ENCODE measurements around the gene COG5.

The COG5 gene

DNA sequence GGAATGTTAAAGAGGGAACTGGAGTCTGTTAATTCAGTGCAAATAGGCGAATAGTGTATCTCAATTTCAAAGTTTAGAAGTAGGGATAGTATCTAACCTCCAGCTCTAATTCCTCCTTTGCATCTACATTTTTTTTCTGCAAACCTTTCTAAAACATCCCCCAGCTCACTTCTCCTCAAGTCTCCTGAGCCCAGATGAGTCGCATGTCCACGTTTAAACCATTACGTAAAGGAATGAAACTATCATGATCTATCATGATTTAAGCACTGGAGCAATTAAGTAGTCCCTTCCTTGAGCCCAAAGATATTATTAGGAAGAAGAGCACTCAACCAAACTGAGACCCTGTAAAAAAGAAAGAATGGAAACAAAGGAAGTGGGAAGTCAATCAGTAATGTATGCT is 64.0 kb downstream of the COG5 start:
- H3K4me3 ChIP-seq (ENCODE audit: low read length), result no peak overlapping the region
- peak; percentile 9 for DNase-seq (ENCODE audit: low read depth)
- TF ChIP-seq, protein P1, sequence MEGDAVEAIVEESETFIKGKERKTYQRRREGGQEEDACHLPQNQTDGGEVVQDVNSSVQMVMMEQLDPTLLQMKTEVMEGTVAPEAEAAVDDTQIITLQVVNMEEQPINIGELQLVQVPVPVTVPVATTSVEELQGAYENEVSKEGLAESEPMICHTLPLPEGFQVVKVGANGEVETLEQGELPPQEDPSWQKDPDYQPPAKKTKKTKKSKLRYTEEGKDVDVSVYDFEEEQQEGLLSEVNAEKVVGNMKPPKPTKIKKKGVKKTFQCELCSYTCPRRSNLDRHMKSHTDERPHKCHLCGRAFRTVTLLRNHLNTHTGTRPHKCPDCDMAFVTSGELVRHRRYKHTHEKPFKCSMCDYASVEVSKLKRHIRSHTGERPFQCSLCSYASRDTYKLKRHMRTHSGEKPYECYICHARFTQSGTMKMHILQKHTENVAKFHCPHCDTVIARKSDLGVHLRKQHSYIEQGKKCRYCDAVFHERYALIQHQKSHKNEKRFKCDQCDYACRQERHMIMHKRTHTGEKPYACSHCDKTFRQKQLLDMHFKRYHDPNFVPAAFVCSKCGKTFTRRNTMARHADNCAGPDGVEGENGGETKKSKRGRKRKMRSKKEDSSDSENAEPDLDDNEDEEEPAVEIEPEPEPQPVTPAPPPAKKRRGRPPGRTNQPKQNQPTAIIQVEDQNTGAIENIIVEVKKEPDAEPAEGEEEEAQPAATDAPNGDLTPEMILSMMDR (conservative IDR thresholded peaks at IDR 0.05; ENCODE audit: low read length), result no peak

DNA sequence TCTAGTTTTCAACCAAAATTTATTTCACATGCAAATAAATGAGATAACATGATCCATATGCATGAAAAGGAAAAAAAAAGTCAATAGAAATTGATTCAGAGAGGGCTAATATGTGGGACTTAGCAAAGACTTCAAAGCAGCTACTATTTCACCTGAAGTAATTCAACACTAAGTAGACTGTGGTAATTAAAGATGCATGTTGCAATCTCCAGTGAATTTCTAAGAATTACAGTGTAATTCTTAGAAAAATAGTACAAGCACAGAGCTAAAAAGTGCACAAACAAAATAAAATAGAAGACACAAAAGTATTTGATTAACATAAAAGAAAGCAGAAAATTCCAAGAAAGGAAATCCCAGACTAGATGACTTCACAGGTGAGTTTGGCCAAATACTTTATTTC is 68.2 kb downstream of the COG5 start:
- no peak overlapping the region for H3K4me3 ChIP-seq (ENCODE audit: low read length)
- DNase-seq (ENCODE audit: low read depth), result no peak
- TF ChIP-seq, protein P1 (conservative IDR thresholded peaks at IDR 0.05; ENCODE audit: low read length), result no peak

DNA sequence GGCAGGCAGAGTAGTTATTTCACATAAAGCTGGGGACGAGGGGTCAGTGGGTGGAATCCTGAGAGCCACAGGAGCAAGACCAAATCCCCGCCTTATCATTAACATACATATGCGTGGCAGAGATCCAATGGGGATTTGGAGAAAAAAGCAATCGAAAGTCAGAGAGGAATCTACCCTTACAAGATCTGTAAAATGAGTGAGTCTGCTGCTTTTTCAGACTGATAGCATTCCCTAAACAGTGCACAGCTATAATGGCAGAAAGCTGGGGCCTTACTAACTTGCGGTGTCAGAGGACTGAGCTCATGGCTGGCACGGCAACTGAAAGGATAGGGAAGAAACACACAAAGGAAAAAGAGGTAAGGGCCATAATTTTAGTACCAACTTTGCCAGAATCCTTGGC is 68.8 kb downstream of the COG5 start:
- TF ChIP-seq, protein P1 (conservative IDR thresholded peaks at IDR 0.05; ENCODE audit: low read length), result no peak
- H3K4me3 ChIP-seq (ENCODE audit: low read length), result no peak overlapping the region
- DNase-seq (ENCODE audit: low read depth), result no peak

DNA sequence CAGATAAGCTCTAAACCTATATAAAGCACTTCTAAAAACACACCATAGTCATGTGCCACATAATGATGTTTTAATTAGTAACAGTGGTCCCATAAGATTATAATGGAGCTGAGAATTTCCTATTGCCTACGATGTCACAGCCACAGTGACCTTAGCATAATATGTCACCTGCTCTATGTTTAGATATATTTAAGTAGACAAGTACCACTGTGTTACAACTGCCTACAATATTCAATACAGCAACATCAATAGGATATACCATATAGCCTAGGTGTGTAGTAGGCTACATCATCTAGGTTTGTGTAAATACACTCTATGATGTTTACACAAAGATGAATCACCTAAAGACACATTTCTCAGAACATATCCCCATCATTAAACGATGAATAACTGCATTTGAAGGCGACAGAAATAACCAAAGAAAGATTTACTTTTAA is 69.4 kb downstream of the COG5 start:
- H3K4me3 ChIP-seq (ENCODE audit: low read length), result no peak overlapping the region
- no peak for DNase-seq (ENCODE audit: low read depth)
- TF ChIP-seq, protein P1 (conservative IDR thresholded peaks at IDR 0.05; ENCODE audit: low read length), result no peak

DNA sequence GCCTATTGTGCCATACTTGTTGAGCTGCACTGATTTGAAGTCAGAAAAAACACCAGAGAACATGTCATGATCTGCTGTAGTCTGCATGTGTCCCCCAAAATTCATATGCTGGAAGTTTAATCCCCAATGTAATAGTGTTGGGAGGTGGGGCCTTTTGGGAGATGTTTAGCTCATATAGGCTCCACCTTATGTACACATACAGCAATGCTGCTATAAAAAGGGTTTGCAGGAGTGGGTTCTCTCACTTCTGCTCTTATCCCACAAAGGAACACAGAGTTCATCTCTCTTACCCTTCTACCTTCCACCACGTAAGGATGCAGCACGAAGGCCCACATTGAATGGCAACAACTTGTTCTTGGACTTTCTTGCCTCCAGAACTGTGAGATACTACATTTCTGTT is 70.8 kb downstream of the COG5 start:
- H3K4me3 ChIP-seq (ENCODE audit: low read length), result no peak overlapping the region
- TF ChIP-seq, protein P1 (conservative IDR thresholded peaks at IDR 0.05; ENCODE audit: low read length), result no peak
- DNase-seq (ENCODE audit: low read depth), result no peak

DNA sequence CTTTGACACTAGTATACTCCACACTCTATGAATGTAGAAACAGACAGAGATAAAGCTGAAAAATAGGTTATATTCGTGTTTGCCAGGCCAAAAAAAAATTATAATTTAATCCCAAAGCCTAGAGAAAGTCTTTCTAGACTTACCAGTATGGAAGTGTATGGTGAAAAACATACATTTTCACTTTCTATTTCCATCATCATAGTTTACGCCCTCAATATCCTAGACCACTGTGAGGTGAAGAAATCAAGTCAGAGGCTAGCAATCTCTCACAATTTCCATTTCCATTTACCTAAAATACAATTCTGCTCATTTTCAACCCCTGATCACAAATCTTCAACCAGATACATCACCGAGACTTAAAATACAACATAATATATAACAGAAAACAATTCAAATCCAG is 77.7 kb downstream of the COG5 start:
- no peak overlapping the region for H3K4me3 ChIP-seq (ENCODE audit: low read length)
- TF ChIP-seq, protein P1 (conservative IDR thresholded peaks at IDR 0.05; ENCODE audit: low read length), result no peak
- no peak for DNase-seq (ENCODE audit: low read depth)

DNA sequence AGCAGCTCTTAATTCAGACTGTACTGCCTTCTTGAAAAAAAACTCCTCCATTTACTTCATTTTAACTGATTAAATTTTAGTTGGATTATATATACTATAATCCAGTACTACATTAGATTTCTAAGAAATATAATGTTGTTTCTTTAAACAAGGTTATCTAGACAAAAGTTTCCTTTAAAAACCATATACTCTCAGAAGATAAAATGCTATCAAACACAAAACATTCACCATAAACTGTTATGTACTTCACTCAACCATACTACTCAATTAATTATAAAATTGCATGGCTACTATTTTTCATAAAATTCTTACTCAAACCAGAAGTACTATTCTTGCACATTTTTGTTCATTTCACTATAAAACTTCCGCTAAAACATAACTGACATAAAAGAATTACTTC is 81.1 kb downstream of the COG5 start:
- DNase-seq (ENCODE audit: low read depth), result no peak
- H3K4me3 ChIP-seq (ENCODE audit: low read length), result no peak overlapping the region
- TF ChIP-seq, protein P1 (conservative IDR thresholded peaks at IDR 0.05; ENCODE audit: low read length), result no peak
